ENCODE results near the gene EFCAB3.

DNA sequence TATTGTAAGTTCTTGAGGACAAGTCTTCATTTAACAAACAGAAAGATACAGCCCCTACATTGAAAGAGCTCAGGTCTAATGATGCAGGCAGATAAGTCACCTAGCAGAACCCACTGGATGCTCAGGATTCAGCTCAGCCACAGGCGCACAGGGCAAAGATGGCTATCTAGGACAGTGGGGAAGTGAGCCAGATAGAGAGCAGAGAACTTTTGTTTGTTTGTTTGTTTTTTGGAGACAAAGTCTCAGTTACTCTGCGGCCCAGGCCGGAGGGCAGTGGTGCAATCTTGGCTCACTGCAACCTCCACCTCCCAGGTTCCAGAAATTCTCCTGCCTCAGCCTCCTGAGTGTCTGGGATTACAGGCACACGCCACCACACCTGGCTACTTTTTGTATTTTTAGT, 63.7 kb downstream of the EFCAB3 start:
- TF ChIP-seq POLR2AphosphoS5 (IDR thresholded peaks at IDR 0.05; ENCODE audit: insufficient read depth in 1 of 2, low read depth in 1 of 2), result no peak
- TF ChIP-seq, protein P1, sequence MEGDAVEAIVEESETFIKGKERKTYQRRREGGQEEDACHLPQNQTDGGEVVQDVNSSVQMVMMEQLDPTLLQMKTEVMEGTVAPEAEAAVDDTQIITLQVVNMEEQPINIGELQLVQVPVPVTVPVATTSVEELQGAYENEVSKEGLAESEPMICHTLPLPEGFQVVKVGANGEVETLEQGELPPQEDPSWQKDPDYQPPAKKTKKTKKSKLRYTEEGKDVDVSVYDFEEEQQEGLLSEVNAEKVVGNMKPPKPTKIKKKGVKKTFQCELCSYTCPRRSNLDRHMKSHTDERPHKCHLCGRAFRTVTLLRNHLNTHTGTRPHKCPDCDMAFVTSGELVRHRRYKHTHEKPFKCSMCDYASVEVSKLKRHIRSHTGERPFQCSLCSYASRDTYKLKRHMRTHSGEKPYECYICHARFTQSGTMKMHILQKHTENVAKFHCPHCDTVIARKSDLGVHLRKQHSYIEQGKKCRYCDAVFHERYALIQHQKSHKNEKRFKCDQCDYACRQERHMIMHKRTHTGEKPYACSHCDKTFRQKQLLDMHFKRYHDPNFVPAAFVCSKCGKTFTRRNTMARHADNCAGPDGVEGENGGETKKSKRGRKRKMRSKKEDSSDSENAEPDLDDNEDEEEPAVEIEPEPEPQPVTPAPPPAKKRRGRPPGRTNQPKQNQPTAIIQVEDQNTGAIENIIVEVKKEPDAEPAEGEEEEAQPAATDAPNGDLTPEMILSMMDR (IDR thresholded peaks at IDR 0.05), result no peak
- TF ChIP-seq POLR2A (IDR thresholded peaks at IDR 0.05), result no peak
